Measurements from ENCODE around the gene IFI6.
"Not testable (repeated sequence)": the region's sequence is repeated elsewhere in the genome, so short reads cannot be mapped to it uniquely, and the experiment has no call there.

Gene IFI6

DNA sequence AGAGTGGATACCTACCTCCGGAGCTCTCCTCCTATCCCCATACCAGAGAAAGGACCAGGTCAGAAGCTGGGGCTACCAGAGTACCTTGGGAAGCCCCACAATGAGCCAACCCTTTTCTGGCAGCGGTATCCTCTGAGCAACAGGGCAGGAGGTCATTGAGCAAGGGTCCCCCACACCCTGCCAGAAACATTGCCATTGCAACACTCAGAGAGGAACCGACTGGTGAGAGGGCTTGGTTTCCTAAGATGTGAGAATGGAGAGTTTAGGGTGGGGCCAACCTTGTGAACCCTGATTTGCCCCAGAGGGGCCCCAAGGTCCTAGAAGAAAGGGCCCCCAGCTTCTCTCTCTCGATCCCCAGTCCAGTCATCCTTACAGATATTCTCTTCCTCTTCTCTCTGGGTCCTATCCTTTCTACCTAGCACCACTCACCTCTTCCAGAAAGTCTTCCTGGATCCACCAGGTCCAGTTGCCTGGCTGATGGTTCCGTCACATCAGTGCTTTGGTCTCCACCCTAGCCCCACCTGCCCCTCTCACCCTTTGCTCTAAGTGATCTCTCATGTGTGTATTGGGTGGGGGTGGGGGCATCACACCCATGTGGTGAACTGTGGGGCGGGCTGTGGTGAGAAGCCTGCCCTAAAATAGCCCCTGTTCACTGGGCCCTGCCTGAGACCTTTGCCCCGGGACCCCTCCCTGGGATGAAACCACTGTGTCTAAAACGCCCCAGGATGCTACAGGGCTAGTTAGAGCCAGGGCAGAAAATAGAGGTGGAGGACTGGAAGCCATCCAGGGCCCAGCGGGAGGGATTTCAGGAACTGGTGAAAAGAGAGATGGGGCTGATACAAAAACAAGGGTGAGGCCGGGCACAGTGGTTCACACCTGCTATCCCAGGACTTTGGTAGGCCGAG, 45.7 kb downstream of the IFI6 start:
- no peak for DNase-seq

DNA sequence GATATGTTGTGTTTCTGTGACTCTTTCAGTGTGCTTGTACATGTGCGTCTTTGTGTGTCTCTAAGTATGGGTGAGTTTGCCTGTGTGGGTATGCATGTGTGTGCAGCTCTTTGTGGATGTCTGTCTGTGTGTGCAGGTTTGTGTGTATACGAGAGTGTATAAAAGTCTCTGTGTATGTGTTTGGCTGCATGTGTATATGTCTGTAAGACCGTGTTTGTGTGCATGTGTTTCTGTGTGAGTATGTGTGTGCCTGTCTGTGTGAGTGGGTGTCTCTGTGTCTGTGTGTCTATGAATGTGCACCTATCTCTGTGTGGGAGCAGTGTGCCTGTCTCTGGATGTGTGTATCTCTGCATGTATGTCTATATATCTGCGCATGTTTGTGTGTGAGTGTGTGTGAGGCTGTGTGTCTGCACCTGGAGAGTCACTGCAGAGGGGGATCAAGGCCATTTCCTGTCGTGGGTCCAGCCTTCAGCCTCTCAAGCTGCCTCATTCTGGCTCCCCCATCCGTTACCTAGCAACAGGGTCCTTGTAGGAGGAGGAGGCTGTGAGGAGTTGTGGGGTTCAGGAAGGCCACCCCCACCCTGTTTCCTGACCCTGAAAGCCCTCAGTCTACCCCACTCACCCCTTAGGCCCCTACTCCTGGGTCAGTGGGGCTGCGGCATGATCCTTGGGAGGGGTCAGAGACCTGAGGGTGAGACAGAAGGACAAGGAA, 47.4 kb downstream of the IFI6 start:
- no peak for DNase-seq

DNA sequence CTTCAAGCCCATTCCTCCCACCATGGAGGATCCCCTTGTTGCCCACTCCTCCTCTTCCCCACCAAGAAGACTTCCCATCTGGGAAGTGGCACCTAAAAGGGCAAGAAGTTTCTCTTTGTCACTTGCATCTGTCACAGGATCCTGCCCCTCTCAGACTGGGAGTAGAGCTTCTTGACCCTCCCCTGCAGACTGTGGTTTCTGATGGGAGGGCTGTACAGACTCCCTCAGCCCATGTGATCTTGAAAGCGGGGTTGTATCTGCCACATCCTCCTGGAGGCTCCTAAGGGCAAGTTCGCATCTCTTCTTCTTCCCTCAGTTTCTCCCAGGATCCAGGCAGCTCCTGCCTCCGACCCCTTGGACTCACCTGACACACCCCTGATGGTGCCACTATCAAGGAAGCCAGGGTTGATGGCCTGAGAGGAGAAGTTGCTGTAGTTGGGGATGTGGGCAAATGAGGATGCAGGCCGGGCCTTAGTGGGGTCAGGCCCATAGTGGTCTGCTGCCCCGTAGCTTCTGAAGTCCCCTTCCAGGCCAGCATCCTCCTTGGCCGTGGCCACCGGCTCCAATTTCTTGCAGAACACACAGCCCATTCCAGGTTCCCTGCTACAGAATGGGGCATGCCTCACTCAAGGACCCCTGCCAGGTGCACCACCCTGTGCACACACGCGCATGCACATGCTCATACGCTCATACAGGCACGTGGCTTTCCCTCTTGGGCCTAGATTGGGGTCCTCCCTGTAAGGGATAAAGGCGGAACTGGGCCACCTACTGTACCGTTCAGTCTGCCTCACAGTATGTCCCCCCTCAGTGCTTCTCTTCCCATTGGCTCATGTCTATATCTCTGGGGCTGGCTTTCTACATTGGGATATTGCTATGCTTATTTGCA, 48.4 kb downstream of the IFI6 start:
- DNase-seq: no peak

DNA sequence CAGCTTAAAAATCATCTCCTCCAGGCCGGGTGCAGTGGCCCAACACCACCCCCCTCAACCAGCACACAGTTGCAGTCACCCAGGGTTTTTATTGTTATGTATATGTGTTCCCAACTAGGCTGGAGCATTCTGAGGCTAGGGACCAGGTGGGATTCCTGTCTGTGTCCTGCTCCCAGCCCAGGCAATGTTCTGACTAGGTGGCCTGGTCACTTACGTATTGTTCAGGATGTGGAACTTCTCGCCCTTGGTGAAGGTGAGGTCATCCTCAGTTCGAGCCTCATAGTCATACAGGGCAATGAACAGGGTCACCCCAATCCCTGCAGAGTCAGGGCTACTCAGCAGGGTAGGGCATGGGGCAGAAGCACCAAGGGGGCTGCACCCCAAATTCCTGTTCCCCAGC, 49.2 kb downstream of the IFI6 start:
- DNase-seq: no peak

DNA sequence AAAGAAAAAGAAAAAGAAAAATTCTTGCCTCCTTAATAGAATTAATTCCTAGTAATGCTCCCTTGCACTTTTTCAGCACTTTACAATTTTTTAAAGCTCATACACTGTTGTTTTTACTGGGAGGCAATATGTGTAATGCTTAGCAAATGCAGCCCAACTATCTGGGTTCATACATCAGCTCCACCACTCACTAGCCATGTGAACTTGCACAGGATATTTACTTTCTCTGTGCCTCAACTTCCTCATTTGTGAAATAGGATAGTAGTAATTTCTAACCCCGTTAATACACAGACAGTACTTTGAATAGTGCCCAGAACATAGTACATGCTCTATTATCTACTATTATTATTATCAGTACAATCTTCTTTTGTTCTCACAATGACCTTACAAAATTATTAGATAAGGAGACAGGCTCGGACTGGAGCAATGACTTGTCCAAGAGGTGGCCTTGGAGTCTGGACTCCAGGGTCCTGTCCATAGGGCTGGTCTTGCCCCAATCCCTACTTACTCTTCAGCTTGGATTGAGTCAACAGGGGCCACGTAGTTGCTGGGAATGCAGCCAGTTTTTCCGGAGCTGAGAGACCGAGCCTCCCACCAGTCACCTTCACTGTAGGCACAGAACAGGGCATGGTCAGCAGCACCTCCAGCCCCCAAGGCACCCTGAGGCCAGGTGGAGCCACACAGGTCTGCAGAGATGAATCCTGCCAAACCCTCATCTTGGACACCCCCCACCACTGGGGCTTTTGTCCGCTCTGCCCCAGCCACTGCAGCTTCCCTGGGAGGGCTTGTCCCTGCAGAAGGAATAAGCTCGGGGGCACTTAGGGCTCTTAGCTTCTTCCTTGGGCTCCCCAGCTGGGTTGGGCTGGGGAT, 50.7 kb downstream of the IFI6 start:
- DNase-seq: no peak

DNA sequence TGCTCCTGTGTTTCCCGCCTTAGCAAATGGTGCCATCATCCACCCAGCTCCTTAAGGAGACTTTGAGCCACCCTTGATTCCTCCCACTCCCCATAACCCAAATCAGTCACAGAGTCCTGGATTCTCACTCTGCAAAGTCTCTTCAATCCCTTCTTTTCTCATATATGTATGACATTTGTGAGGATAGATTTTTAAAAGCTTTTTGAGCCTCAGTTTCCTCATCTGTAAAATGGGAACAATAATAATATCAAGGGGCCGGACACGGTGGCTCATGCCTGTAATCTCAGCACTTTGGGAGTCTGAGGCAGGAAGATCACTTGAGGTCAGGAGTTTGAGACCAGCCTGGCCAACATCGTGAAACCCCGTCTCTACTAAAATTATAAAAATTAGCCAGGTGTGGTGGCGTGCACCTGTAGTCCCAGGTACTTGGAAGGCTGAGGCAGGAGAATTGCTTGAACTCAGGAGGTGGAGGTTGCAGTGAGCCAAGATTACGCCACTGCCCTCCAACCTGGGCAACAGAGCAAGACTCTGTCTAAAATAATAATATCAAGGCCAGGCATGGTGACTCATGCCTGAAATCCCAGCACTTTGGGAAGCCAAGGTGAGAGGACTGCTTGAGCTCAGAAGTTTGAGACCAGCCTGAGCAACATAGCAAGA, 52.1 kb downstream of the IFI6 start:
- DNase-seq: not testable (repeated sequence)

DNA sequence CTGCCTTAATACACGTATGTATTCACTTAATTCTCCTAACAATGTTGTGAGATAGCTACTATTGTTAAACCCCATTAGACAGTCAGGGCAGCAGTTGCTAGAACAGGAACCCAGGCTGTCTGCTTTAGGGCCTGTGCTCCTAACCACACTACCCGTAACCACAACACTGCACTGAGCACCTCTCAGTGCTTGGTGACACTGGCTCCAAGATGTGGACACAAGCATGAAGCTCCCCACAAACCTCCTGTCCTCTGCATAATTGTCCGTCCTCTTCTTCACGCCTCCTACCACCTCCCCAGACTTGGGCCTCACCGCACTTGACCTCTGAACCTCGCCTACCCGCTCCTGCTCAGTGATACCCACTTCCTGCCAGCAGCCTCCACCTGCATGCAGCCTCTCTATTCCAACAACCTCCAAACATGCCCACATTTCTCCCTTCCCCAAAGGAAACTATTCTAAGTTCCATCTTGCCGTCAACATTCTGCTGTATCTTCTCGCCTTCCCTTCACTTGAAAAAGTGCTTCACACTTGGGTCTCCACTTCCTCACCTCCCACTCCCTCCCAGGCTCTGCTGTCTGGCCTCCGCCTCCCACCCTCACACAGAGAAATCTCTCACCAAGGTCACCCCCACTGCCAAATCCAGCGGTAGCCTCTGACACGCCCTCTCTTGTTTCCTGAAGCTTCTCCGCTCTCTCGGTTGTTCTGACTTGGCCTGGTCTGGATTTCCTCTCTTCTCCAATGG, 53.5 kb downstream of the IFI6 start:
- DNase-seq: no peak

DNA sequence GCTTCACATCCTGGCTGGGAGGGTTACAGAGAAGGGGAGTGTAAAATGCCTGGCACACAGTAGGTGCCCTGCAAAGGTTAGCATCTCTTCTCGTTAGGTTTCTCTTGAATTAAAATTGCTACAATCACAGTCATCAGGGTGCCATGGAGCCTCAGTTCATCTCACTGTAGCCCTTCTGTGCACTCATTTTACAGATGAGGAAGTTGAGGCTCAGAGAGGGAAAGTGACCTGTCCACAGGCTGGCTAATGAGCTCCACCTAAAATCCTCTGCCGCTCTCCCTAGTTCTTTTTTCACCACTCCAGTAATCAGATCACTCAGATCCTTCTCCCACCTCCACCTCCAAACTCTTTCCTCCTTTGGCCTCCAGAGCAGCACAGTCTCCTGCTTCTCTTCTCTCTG, 54.6 kb downstream of the IFI6 start:
- no peak for DNase-seq

DNA sequence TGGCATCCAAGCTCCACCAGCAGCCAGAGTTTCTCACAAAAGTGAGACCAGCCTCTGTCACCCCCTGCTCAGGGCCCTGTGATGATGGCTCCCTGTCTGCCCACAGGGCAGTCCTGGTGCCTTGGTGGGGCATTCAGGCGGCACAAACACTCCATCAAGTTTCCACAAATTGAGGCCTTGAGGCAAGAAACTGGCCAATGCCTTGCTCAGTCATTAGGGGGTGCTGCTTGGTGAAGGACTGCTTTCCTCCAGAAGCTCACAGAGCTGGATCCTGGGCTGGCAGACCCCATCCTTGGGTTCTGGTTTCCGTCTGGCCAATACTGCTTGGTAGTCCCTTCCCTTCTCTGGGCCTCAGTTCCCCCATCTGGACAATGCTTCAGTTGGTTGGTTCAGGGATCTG, 55.6 kb downstream of the IFI6 start:
- no peak for DNase-seq

All from NCI-H2081 (cell line).